Vagina (tissue), 2 donors: Measurements from ENCODE around the gene ABI1. TPM values are rescaled to one million over a fixed set of nuclear protein-coding genes. Genes with fewer than 3 reads are reported as not detected.

ENCODE experiments used
- DNase-seq, 2 donors: peaks; one replicate each; pipeline ENCODE4 v3.0.0-alpha.2; 2017; ENCODE audit errors: extremely low spot score in 2 of 2
- H3K27ac ChIP-seq: fragments of 200-600 bp; sonication (generic); one replicate; pipeline ENCODE4 v1.5.1; 2019
- H3K27me3 ChIP-seq: fragments of 200-600 bp; sonication (generic); one replicate; pipeline ENCODE4 v1.5.1; 2019
- H3K36me3 ChIP-seq, 2 donors: fragments of 200-600 bp; sonication (generic); one replicate each; pipeline ENCODE4 v1.5.1; 2017 to 2019
- H3K4me1 ChIP-seq: fragments of 200-600 bp; sonication (generic); one replicate; pipeline ENCODE4 v1.5.1; 2019
- H3K4me3 ChIP-seq, 2 donors: fragments of 200-600 bp; sonication (generic); 1 replicate in 1 of 2; 2 replicates in 1 of 2; pipeline ENCODE4 v1.5.1; 2016 to 2019
- H3K9me3 ChIP-seq: fragments of 200-600 bp; sonication (generic); one replicate; pipeline ENCODE4 v1.5.1; 2019
- CTCF ChIP-seq, 3 experiments: fragments of 450-650 bp in 2 of 3; fragments of 200-600 bp in 1 of 3; sonication (generic) in 1 of 3; IDR thresholded peaks; one replicate each; pipeline ENCODE4 v1.5.1; 2017 to 2019; ENCODE audit warnings: antibody characterized with exemption in 3 of 3, mild to moderate bottlenecking in 2 of 3, moderate library complexity in 2 of 3
- POLR2A ChIP-seq, 2 donors: fragments of 450-650 bp; IDR thresholded peaks; one replicate each; pipeline ENCODE4 v1.6.1; 2017; ENCODE audit warnings: antibody characterized with exemption in 2 of 2, mild to moderate bottlenecking in 2 of 2, moderate library complexity in 2 of 2
- POLR2AphosphoS5 ChIP-seq, 2 donors: sonication (generic); formaldehyde crosslinking; IDR thresholded peaks; one replicate each; pipeline ENCODE4 v1.9.0; 2017; ENCODE audit warnings: antibody characterized with exemption in 2 of 2, mild to moderate bottlenecking in 2 of 2, low read depth in 1 of 2; ENCODE audit not compliant: insufficient read depth in 1 of 2
- intact Hi-C: fragments of 100-400 bp; cut with DNase I; formaldehyde crosslinking; loops from one replicate; pipeline ENCODE4 v1.15.1; 2023
- total RNA-seq: library from RNA; depleted of rRNA; stranded (reverse); fragments of >200 nt; gene quantifications from one replicate; pipeline ENCODE4 v1.2.3, GENCODE V29; 2016

ABI1 gene
- total RNA-seq, 1 donor from 2014 or later = 26.0 TPM

- peaks cover 3 to 8% of the 10 kb centered on the region in 2 donors for H3K36me3 ChIP-seq
- no peak for TF ChIP-seq POLR2AphosphoS5 (IDR thresholded peaks at IDR 0.05; ENCODE audit: insufficient read depth in 1 of 2, low read depth in 1 of 2)
- no peak for TF ChIP-seq POLR2A (IDR thresholded peaks at IDR 0.05)
- TF ChIP-seq CTCF (IDR thresholded peaks at IDR 0.05) = no peak
- H3K4me1 ChIP-seq = no peaks in the 10 kb centered on the region
- no peak overlapping the region for H3K27ac ChIP-seq
- no peak overlapping the region for H3K4me3 ChIP-seq
- H3K27me3 ChIP-seq = no peaks in the 10 kb centered on the region
- no peaks in the 10 kb centered on the region for H3K9me3 ChIP-seq
- DNase-seq = no peak
- intact Hi-C loops = no loop called here
Observed at GRCh38 chr10:26706206-26706605, 154.6 kb downstream of the ABI1 start.

GRCh38 chr10:26703974-26704373 is 156.8 kb downstream of the ABI1 start:
- peaks cover 1% of the 10 kb centered on the region for H3K4me1 ChIP-seq
- TF ChIP-seq CTCF (IDR thresholded peaks at IDR 0.05) = no peak
- TF ChIP-seq POLR2A (IDR thresholded peaks at IDR 0.05) = no peak
- TF ChIP-seq POLR2AphosphoS5 (IDR thresholded peaks at IDR 0.05; ENCODE audit: insufficient read depth in 1 of 2, low read depth in 1 of 2) = no peak

GRCh38 chr10:26703096-26703495 is 157.7 kb downstream of the ABI1 start:
- intact Hi-C loops = no loop called here
- no peaks in the 10 kb centered on the region for H3K27me3 ChIP-seq
- no peak for DNase-seq
- no peak overlapping the region for H3K27ac ChIP-seq
- H3K4me3 ChIP-seq = no peak overlapping the region
- no peaks in the 10 kb centered on the region for H3K9me3 ChIP-seq
- peaks cover 3 to 8% of the 10 kb centered on the region in 2 donors for H3K36me3 ChIP-seq
- TF ChIP-seq CTCF (IDR thresholded peaks at IDR 0.05) (no peak), POLR2A (IDR thresholded peaks at IDR 0.05) (no peak), POLR2AphosphoS5 (IDR thresholded peaks at IDR 0.05; ENCODE audit: insufficient read depth in 1 of 2, low read depth in 1 of 2) (no peak)
- H3K4me1 ChIP-seq = peaks cover 10% of the 10 kb centered on the region

More at GRCh38 chr10:26703974-26704373, 156.8 kb downstream of the ABI1 start:
- Histone ChIP-seq H3K4me3 (no peak overlapping the region), H3K36me3 (peaks cover 3 to 8% of the 10 kb centered on the region in 2 donors), H3K27ac (no peak overlapping the region), H3K9me3 (no peaks in the 10 kb centered on the region), H3K27me3 (no peaks in the 10 kb centered on the region)
- no peak for DNase-seq
- intact Hi-C loops = no loop called here

GRCh38 chr10:26700884-26701630 is 159.7 kb downstream of the ABI1 start:
- DNase-seq = no peak
- Histone ChIP-seq H3K9me3 (no peaks in the 10 kb centered on the region), H3K4me1 (peaks cover 19% of the 10 kb centered on the region), H3K27me3 (no peaks in the 10 kb centered on the region), H3K4me3 (no peak overlapping the region), H3K27ac (no peak overlapping the region), H3K36me3 (peaks cover 0 to under 1% of the 10 kb centered on the region in 2 donors)
- intact Hi-C loops = no loop called here
- no peak for TF ChIP-seq POLR2AphosphoS5 (IDR thresholded peaks at IDR 0.05; ENCODE audit: insufficient read depth in 1 of 2, low read depth in 1 of 2)
- TF ChIP-seq POLR2A (IDR thresholded peaks at IDR 0.05) = no peak
- no peak for TF ChIP-seq CTCF (IDR thresholded peaks at IDR 0.05)

- DNase-seq = no peak
- Histone ChIP-seq H3K27ac (no peak overlapping the region), H3K27me3 (no peaks in the 10 kb centered on the region), H3K4me1 (peaks cover 19% of the 10 kb centered on the region), H3K9me3 (no peaks in the 10 kb centered on the region), H3K4me3 (no peak overlapping the region), H3K36me3 (no peaks in the 10 kb centered on the region)
- TF ChIP-seq POLR2A (IDR thresholded peaks at IDR 0.05) (no peak), CTCF (IDR thresholded peaks at IDR 0.05) (no peak), POLR2AphosphoS5 (IDR thresholded peaks at IDR 0.05; ENCODE audit: insufficient read depth in 1 of 2, low read depth in 1 of 2) (no peak)
- intact Hi-C loops = no loop called here
Observed at GRCh38 chr10:26699631-26700030, 161.1 kb downstream of the ABI1 start.
